IPS-11a (cell line): ENCODE measurements around the gene MYCL.
A peak's percentile ranks its signal among the peaks of the same experiment; 100 is the strongest.
"Not testable (repeated sequence)": the region's sequence is repeated elsewhere in the genome, so short reads cannot be mapped to it uniquely, and the experiment has no call there.

Experiments used
- H3K4me3 ChIP-seq: one replicate; pipeline ENCODE4 v1.5.1; 2013; ENCODE audit warnings: low read depth, low read length, control low read depth

MYCL gene

GRCh38 chr1:39919545-39919944 is 17.8 kb upstream of the MYCL start:
- H3K4me3 ChIP-seq, result no peak overlapping the region

GRCh38 chr1:39917825-39918224 is 16.1 kb upstream of the MYCL start:
- no peak overlapping the region for H3K4me3 ChIP-seq

GRCh38 chr1:39915499-39916129 is 13.9 kb upstream of the MYCL start:
- H3K4me3 ChIP-seq, result no peak overlapping the region

GRCh38 chr1:39913136-39913535 is 11.4 kb upstream of the MYCL start:
- not testable (repeated sequence) for H3K4me3 ChIP-seq

GRCh38 chr1:39910263-39910662 is 8.5 kb upstream of the MYCL start:
- no peak overlapping the region for H3K4me3 ChIP-seq

- H3K4me3 ChIP-seq, result no peak overlapping the region
Measured at GRCh38 chr1:39908534-39908933, 6.8 kb upstream of the MYCL start.

GRCh38 chr1:39907528-39908453 is 6.1 kb upstream of the MYCL start:
- no peak overlapping the region for H3K4me3 ChIP-seq

GRCh38 chr1:39905172-39905571 is 3.5 kb upstream of the MYCL start:
- no peak overlapping the region for H3K4me3 ChIP-seq

- peak overlapping the region; percentile 70 for H3K4me3 ChIP-seq
Measured at GRCh38 chr1:39902460-39902807, 717 bp upstream of the MYCL start.

GRCh38 chr1:39901464-39901713 is 328 bp downstream of the MYCL start:
- H3K4me3 ChIP-seq, result peak overlapping the region; percentile 70

GRCh38 chr1:39900662-39901463 is 854 bp downstream of the MYCL start:
- H3K4me3 ChIP-seq, result peak overlapping the region; percentile 70

- peak overlapping the region; percentile 70 for H3K4me3 ChIP-seq
Measured at GRCh38 chr1:39899611-39900538, 1.8 kb downstream of the MYCL start.

- no peak overlapping the region for H3K4me3 ChIP-seq
Measured at GRCh38 chr1:39898648-39899603, 2.8 kb downstream of the MYCL start.

- no peak overlapping the region for H3K4me3 ChIP-seq
Measured at GRCh38 chr1:39898191-39898590, 3.5 kb downstream of the MYCL start.

GRCh38 chr1:39896909-39897685 is 4.6 kb downstream of the MYCL start:
- H3K4me3 ChIP-seq, result no peak overlapping the region

GRCh38 chr1:39895731-39896480 is 5.8 kb downstream of the MYCL start:
- no peak overlapping the region for H3K4me3 ChIP-seq

- no peak overlapping the region for H3K4me3 ChIP-seq
Measured at GRCh38 chr1:39894884-39895495, 6.7 kb downstream of the MYCL start.
